ENCODE results near the gene CARD9. TPM values are rescaled to one million over a fixed set of nuclear protein-coding genes. Genes with fewer than 3 reads are reported as not detected.

The CARD9 gene
- total RNA-seq, 1 experiment from 2014 or later: 1.7 TPM

DNA sequence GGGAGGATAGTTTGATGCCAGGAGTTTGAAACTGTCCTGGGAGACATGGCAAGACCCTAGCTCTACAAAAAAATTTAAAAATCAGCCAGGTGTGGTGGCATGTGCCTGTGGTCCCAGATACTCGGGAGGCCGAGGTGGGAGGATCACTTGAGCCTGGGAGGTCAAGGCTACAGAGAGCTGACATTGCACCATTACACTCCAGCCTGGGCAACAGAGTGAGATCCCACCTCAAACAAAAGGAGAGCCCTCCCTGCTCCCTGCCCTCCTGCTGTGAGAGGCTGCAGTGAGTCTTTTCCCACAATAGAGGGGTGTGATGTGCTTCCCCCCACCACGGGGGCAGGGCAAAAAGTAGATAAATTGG is 59.4 kb downstream of the CARD9 start:
- POLR2A ChIA-PET: no interaction called here
- Histone ChIP-seq H3K9me3 (ENCODE audit: control insufficient read depth, insufficient read depth, low read depth, low read length) (no peaks in the 10 kb centered on the region), H3K4me1 (ENCODE audit: control insufficient read depth, insufficient read depth, low read length) (peaks cover 4% of the 10 kb centered on the region; the same call in 1 of the 2 replicates), H3K27ac (ENCODE audit: low read length) (no peak overlapping the region), H3K27me3 (ENCODE audit: control insufficient read depth, insufficient read depth, low read length) (no peaks in the 10 kb centered on the region), H3K4me3 (ENCODE audit: low read depth in 2 of 2, low read length in 2 of 2) (no peak overlapping the region), H3K36me3 (ENCODE audit: control insufficient read depth, insufficient read depth, low read length) (no peaks in the 10 kb centered on the region)
- ATAC-seq: no peak
- in situ Hi-C loops (cut with HindIII; ENCODE audit: low pct_unique_long_range_greater_than_20kb, low sequenced_read_pairs): no loop called here
- CTCF ChIA-PET: no interaction called here
- DNase-seq (ENCODE audit: low read depth, low spot score): no peak
- BruUV-seq (replicated peaks): no TSS peak
- intact Hi-C loops (cut with micrococcal nuclease; ENCODE audit: unreplicated experiment): no loop called here
- no peak for TF ChIP-seq TCF7L2 (IDR thresholded peaks at IDR 0.05; ENCODE audit: low read depth, low read length)
- no peak for TF ChIP-seq SIN3A (IDR thresholded peaks at IDR 0.05; ENCODE audit: borderline replicate concordance, insufficient read depth, low read depth, low read length)
- TF ChIP-seq, protein P1, sequence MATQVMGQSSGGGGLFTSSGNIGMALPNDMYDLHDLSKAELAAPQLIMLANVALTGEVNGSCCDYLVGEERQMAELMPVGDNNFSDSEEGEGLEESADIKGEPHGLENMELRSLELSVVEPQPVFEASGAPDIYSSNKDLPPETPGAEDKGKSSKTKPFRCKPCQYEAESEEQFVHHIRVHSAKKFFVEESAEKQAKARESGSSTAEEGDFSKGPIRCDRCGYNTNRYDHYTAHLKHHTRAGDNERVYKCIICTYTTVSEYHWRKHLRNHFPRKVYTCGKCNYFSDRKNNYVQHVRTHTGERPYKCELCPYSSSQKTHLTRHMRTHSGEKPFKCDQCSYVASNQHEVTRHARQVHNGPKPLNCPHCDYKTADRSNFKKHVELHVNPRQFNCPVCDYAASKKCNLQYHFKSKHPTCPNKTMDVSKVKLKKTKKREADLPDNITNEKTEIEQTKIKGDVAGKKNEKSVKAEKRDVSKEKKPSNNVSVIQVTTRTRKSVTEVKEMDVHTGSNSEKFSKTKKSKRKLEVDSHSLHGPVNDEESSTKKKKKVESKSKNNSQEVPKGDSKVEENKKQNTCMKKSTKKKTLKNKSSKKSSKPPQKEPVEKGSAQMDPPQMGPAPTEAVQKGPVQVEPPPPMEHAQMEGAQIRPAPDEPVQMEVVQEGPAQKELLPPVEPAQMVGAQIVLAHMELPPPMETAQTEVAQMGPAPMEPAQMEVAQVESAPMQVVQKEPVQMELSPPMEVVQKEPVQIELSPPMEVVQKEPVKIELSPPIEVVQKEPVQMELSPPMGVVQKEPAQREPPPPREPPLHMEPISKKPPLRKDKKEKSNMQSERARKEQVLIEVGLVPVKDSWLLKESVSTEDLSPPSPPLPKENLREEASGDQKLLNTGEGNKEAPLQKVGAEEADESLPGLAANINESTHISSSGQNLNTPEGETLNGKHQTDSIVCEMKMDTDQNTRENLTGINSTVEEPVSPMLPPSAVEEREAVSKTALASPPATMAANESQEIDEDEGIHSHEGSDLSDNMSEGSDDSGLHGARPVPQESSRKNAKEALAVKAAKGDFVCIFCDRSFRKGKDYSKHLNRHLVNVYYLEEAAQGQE (IDR thresholded peaks at IDR 0.05; ENCODE audit: insufficient read depth in 1 of 2, low read depth in 2 of 2, low read length in 1 of 2): no peak
- TF ChIP-seq, protein P2, sequence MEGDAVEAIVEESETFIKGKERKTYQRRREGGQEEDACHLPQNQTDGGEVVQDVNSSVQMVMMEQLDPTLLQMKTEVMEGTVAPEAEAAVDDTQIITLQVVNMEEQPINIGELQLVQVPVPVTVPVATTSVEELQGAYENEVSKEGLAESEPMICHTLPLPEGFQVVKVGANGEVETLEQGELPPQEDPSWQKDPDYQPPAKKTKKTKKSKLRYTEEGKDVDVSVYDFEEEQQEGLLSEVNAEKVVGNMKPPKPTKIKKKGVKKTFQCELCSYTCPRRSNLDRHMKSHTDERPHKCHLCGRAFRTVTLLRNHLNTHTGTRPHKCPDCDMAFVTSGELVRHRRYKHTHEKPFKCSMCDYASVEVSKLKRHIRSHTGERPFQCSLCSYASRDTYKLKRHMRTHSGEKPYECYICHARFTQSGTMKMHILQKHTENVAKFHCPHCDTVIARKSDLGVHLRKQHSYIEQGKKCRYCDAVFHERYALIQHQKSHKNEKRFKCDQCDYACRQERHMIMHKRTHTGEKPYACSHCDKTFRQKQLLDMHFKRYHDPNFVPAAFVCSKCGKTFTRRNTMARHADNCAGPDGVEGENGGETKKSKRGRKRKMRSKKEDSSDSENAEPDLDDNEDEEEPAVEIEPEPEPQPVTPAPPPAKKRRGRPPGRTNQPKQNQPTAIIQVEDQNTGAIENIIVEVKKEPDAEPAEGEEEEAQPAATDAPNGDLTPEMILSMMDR (IDR thresholded peaks at IDR 0.05): no peak
- TF ChIP-seq POLR2AphosphoS5 (IDR thresholded peaks at IDR 0.05; ENCODE audit: low read depth, low read length): no peak

Other genes starting within 250 kb of the CARD9 start
- gene LHX3, start 168.5 kb downstream of the CARD9 start, total RNA-seq (2021; ENCODE audit: unreplicated experiment): 0.13 TPM
- 40.0 TPM for gene QSOX2, start 127.9 kb downstream of the CARD9 start, total RNA-seq (2021; ENCODE audit: unreplicated experiment)
- gene CCDC187, start 69.6 kb downstream of the CARD9 start, total RNA-seq (2021; ENCODE audit: unreplicated experiment): not detected
- gene GPSM1, start 46.1 kb downstream of the CARD9 start, total RNA-seq (2021; ENCODE audit: unreplicated experiment): 14.2 TPM
- gene DNLZ, start 9.9 kb downstream of the CARD9 start, total RNA-seq (2021; ENCODE audit: unreplicated experiment): 26.5 TPM
- 10.8 TPM for gene SNAPC4, start 26.5 kb upstream of the CARD9 start, total RNA-seq (2021; ENCODE audit: unreplicated experiment)
- 90.8 TPM for gene ENTR1, start 36.9 kb upstream of the CARD9 start, total RNA-seq (2021; ENCODE audit: unreplicated experiment)
- gene PMPCA, start 37.0 kb upstream of the CARD9 start, total RNA-seq (2021; ENCODE audit: unreplicated experiment): 60.9 TPM
- gene INPP5E, start 66.2 kb upstream of the CARD9 start, total RNA-seq (2021; ENCODE audit: unreplicated experiment): 14.1 TPM
- 76.5 TPM for gene SEC16A, start 109.4 kb upstream of the CARD9 start, total RNA-seq (2021; ENCODE audit: unreplicated experiment)
- 13.4 TPM for gene NOTCH1, start 172.4 kb upstream of the CARD9 start, total RNA-seq (2021; ENCODE audit: unreplicated experiment)